ENCODE results near the gene XBP1. TPM values are rescaled to one million over a fixed set of nuclear protein-coding genes. Genes with fewer than 3 reads are reported as not detected.
A peak's percentile ranks its signal among the peaks of the same experiment; 100 is the strongest.

The XBP1 gene
- total and polyA plus RNA-seq, 2 of the 13 experiments (the other 11 are each of a cell fraction or from before 2014, with no cell fraction given): 416 to 427 TPM

DNA sequence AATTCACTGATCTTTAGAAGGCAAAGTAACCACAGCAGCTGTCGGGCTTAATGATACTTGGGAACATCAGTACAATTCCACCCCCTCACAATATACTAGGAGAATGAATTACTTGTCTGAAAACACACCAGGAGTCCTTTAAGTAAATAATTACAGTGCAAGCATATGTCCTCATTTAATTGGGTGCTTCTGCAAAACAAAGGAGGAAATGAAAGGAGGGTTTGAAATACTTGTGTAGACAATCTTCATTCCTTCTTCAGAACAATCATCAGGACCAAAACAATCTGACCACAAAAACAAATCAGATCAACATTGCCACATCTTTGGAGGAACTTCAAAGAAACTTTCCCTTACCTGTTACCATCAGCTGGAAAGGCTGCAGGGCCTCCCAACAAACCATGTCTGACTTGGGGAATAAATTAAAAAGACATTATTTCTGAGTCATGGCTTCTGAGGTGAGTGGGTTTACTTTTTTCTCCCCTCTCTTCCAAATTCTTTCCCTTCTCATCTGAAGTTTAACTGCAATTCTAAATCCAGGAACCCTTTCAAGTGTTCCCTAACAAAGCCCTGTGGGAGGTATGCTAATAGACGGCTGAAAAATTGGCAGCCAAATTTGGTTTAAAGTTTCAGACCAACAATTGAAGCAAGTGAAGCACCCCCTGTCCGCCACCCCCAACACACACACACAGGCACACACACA lies 40.4 kb downstream of the XBP1 start (continued):
- TF ChIP-seq ELF3 (CRISPR knock-in tag; IDR thresholded peaks at IDR 0.05) (peak; percentile 77), GLI4 (CRISPR knock-in tag; IDR thresholded peaks at IDR 0.05; ENCODE audit: borderline replicate concordance) (no peak), NFKBIZ (CRISPR knock-in tag; IDR thresholded peaks at IDR 0.05) (peak; percentile 67; the same call in 1 of the 2 replicates), PPARG (CRISPR knock-in tag; conservative IDR thresholded peaks at IDR 0.05) (0 out of 2 replicates have a peak, but pooled peaks have one; percentile 54), ZKSCAN1 (IDR thresholded peaks at IDR 0.05; ENCODE audit: low read length) (no peak), SP5 (CRISPR knock-in tag; IDR thresholded peaks at IDR 0.05; ENCODE audit: borderline replicate concordance, low read depth) (peak; percentile 57; the same call in 1 of the 2 replicates), BCL6 (CRISPR knock-in tag; IDR thresholded peaks at IDR 0.05) (peak; percentile 79), SMARCC2 (IDR thresholded peaks at IDR 0.05) (no peak), KLF16 (CRISPR knock-in tag; IDR thresholded peaks at IDR 0.05) (peak in 1 of 2 experiments; percentile 23; a peak in 1 of 4 replicates), TP53 (CRISPR knock-in tag; conservative IDR thresholded peaks at IDR 0.05) (no peak), ZNF24 (IDR thresholded peaks at IDR 0.05) (no peak), SOX13 (IDR thresholded peaks at IDR 0.05) (peak; percentile 97), SOX13 (CRISPR knock-in tag; conservative IDR thresholded peaks at IDR 0.05 in 1 of 2, IDR thresholded peaks at IDR 0.05 in 1 of 2) (peak in 1 of 2 experiments; percentile 100; a peak in 2 of 4 replicates), SAP130 (CRISPR knock-in tag; IDR thresholded peaks at IDR 0.05; ENCODE audit: low read depth) (peak; percentile 76), ZNF678 (CRISPR knock-in tag; IDR thresholded peaks at IDR 0.05) (no peak), ISL2 (CRISPR knock-in tag; IDR thresholded peaks at IDR 0.05) (peak; percentile 79), ZNF367 (CRISPR knock-in tag; IDR thresholded peaks at IDR 0.05; ENCODE audit: borderline replicate concordance) (no peak), NR2F6 (IDR thresholded peaks at IDR 0.05) (peak; percentile 72; the same call in 1 of the 2 replicates), NR2F6 (CRISPR knock-in tag; IDR thresholded peaks at IDR 0.05) (peak; percentile 35; the same call in 1 of the 2 replicates), ZNF564 (CRISPR knock-in tag; IDR thresholded peaks at IDR 0.05) (no peak), TBX2 (CRISPR knock-in tag; IDR thresholded peaks at IDR 0.05; ENCODE audit: borderline replicate concordance) (peak; percentile 46; the same call in 1 of the 2 replicates), FOXA1 (IDR thresholded peaks at IDR 0.05) (peak; percentile 58; the same call in 1 of the 2 replicates), FOXA1 (CRISPR knock-in tag; IDR thresholded peaks at IDR 0.05) (peak; percentile 75), FOXO1 (CRISPR knock-in tag; IDR thresholded peaks at IDR 0.05) (peak; percentile 77), HMG20B (CRISPR knock-in tag; conservative IDR thresholded peaks at IDR 0.05) (peak; percentile 93)
- TF ChIP-seq, protein P1, sequence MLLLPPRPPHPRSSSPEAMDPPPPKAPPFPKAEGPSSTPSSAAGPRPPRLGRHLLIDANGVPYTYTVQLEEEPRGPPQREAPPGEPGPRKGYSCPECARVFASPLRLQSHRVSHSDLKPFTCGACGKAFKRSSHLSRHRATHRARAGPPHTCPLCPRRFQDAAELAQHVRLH (CRISPR knock-in tag; IDR thresholded peaks at IDR 0.05; ENCODE audit: borderline replicate concordance, low read depth): 0 out of 2 replicates have a peak, but pooled peaks have one; percentile 7
- TF ChIP-seq, protein P2, sequence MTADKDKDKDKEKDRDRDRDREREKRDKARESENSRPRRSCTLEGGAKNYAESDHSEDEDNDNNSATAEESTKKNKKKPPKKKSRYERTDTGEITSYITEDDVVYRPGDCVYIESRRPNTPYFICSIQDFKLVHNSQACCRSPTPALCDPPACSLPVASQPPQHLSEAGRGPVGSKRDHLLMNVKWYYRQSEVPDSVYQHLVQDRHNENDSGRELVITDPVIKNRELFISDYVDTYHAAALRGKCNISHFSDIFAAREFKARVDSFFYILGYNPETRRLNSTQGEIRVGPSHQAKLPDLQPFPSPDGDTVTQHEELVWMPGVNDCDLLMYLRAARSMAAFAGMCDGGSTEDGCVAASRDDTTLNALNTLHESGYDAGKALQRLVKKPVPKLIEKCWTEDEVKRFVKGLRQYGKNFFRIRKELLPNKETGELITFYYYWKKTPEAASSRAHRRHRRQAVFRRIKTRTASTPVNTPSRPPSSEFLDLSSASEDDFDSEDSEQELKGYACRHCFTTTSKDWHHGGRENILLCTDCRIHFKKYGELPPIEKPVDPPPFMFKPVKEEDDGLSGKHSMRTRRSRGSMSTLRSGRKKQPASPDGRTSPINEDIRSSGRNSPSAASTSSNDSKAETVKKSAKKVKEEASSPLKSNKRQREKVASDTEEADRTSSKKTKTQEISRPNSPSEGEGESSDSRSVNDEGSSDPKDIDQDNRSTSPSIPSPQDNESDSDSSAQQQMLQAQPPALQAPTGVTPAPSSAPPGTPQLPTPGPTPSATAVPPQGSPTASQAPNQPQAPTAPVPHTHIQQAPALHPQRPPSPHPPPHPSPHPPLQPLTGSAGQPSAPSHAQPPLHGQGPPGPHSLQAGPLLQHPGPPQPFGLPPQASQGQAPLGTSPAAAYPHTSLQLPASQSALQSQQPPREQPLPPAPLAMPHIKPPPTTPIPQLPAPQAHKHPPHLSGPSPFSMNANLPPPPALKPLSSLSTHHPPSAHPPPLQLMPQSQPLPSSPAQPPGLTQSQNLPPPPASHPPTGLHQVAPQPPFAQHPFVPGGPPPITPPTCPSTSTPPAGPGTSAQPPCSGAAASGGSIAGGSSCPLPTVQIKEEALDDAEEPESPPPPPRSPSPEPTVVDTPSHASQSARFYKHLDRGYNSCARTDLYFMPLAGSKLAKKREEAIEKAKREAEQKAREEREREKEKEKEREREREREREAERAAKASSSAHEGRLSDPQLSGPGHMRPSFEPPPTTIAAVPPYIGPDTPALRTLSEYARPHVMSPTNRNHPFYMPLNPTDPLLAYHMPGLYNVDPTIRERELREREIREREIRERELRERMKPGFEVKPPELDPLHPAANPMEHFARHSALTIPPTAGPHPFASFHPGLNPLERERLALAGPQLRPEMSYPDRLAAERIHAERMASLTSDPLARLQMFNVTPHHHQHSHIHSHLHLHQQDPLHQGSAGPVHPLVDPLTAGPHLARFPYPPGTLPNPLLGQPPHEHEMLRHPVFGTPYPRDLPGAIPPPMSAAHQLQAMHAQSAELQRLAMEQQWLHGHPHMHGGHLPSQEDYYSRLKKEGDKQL (CRISPR knock-in tag; IDR thresholded peaks at IDR 0.05; ENCODE audit: low read depth): peak; percentile 87
- TF ChIP-seq, protein P3, sequence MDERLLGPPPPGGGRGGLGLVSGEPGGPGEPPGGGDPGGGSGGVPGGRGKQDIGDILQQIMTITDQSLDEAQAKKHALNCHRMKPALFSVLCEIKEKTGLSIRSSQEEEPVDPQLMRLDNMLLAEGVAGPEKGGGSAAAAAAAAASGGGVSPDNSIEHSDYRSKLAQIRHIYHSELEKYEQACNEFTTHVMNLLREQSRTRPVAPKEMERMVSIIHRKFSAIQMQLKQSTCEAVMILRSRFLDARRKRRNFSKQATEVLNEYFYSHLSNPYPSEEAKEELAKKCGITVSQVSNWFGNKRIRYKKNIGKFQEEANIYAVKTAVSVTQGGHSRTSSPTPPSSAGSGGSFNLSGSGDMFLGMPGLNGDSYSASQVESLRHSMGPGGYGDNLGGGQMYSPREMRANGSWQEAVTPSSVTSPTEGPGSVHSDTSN (CRISPR knock-in tag; IDR thresholded peaks at IDR 0.05): no peak

Data from HepG2 (cell line).